Kidney epithelial cell (primary cell): ENCODE measurements around the gene MYO16. TPM values are rescaled to one million over a fixed set of nuclear protein-coding genes. Genes with fewer than 3 reads are reported as not detected.

ENCODE experiments used
- DNase-seq: peaks from one replicate; pipeline ENCODE4 v3.0.0-alpha.2; 2010; ENCODE audit warnings: low read depth
- H3K27me3 ChIP-seq: 2 replicates; pipeline ENCODE4 v1.6.0; 2011; ENCODE audit warnings: low read length; ENCODE audit not compliant: control insufficient read depth, insufficient read depth
- H3K36me3 ChIP-seq: 2 replicates; pipeline ENCODE4 v1.5.1; 2011; ENCODE audit warnings: low read length; ENCODE audit not compliant: control insufficient read depth, insufficient read depth
- H3K4me3 ChIP-seq: 2 replicates; pipeline ENCODE4 v1.5.1; 2011; ENCODE audit warnings: low read depth, mild to moderate bottlenecking, control low read depth, low read length
- total RNA-seq: library from RNA; depleted of rRNA; stranded (reverse); fragments of >200 nt; gene quantifications from 2 replicates; pipeline ENCODE4 v1.2.3, GENCODE V29; 2015
- TF ChIP-seq, protein P1 (sequence below): IDR thresholded peaks from 2 replicates; pipeline ENCODE4 v1.5.1; 2011; ENCODE audit warnings: mild to moderate bottlenecking, moderate library complexity, low read length, control low read depth, inconsistent platforms; ENCODE audit not compliant: insufficient read depth, poor library complexity, severe bottlenecking

MYO16 gene
- total RNA-seq, 1 donor from 2014 or later: 0.38 TPM

- no peak for DNase-seq
- no peaks in the 10 kb centered on the region for H3K36me3 ChIP-seq
- no peak overlapping the region for H3K4me3 ChIP-seq
- TF ChIP-seq, protein P1, sequence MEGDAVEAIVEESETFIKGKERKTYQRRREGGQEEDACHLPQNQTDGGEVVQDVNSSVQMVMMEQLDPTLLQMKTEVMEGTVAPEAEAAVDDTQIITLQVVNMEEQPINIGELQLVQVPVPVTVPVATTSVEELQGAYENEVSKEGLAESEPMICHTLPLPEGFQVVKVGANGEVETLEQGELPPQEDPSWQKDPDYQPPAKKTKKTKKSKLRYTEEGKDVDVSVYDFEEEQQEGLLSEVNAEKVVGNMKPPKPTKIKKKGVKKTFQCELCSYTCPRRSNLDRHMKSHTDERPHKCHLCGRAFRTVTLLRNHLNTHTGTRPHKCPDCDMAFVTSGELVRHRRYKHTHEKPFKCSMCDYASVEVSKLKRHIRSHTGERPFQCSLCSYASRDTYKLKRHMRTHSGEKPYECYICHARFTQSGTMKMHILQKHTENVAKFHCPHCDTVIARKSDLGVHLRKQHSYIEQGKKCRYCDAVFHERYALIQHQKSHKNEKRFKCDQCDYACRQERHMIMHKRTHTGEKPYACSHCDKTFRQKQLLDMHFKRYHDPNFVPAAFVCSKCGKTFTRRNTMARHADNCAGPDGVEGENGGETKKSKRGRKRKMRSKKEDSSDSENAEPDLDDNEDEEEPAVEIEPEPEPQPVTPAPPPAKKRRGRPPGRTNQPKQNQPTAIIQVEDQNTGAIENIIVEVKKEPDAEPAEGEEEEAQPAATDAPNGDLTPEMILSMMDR: no peak
- no peaks in the 10 kb centered on the region for H3K27me3 ChIP-seq
These were observed 16.0 kb downstream of the MYO16 start for GRCh38 chr13:108645376-108645775.

- Histone ChIP-seq H3K4me3 (no peak overlapping the region), H3K36me3 (no peaks in the 10 kb centered on the region), H3K27me3 (no peaks in the 10 kb centered on the region)
- no peak for DNase-seq
- TF ChIP-seq, protein P1: no peak
These were observed 20.9 kb downstream of the MYO16 start for GRCh38 chr13:108650271-108650670.

GRCh38 chr13:108656742-108657141, 27.3 kb downstream of the MYO16 start:
- Histone ChIP-seq H3K36me3 (no peaks in the 10 kb centered on the region), H3K27me3 (no peaks in the 10 kb centered on the region), H3K4me3 (no peak overlapping the region)
- TF ChIP-seq, protein P1: no peak
- no peak for DNase-seq

DNA sequence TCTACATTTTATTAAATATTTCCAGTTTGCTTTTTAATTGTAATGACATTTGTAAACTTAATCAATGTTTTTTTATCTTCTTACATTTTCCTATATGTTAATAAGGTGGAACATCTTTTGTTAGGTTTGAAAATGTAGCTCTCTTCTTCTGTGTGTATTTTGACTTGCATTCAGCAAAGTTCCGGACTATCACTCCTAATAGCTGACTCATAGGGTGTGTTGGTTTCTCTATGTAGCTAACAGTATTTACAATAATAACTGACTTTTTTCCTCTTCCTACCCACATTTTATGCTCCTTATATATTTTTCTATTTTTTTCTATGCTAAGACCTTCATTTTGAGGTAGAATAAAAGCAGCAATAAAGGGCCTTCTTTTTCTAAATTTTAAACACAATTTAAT, 28.1 kb downstream of the MYO16 start:
- Histone ChIP-seq H3K4me3 (no peak overlapping the region), H3K27me3 (no peaks in the 10 kb centered on the region), H3K36me3 (no peaks in the 10 kb centered on the region)
- TF ChIP-seq, protein P1: no peak
- no peak for DNase-seq

GRCh38 chr13:108662528-108662927, 33.1 kb downstream of the MYO16 start:
- no peak for DNase-seq
- TF ChIP-seq, protein P1: no peak
- H3K4me3 ChIP-seq: no peak overlapping the region
- no peaks in the 10 kb centered on the region for H3K36me3 ChIP-seq
- H3K27me3 ChIP-seq: no peaks in the 10 kb centered on the region

DNA sequence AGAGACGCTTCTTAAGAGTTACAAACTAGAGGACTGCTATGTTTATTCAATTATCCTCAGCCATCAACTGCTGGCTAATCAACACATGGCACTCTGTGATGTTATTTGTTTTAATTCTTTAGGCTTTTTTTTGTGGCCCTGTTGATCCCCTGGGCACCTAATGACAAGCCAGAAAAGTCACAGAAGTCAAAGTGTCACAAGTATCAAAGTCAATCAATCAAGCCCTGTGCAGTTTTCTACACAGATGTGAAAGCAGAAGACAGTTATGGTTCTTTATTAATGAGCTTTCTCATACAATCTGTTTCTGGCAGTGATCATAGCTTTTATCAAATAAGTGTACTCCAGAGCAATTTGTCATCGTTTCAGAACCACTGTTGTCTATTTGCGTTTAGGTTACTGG, 34.3 kb downstream of the MYO16 start:
- H3K4me3 ChIP-seq: no peak overlapping the region
- no peaks in the 10 kb centered on the region for H3K27me3 ChIP-seq
- no peaks in the 10 kb centered on the region for H3K36me3 ChIP-seq
- TF ChIP-seq, protein P1: no peak
- no peak for DNase-seq
